Measurements from ENCODE around the gene TMEM132C. TPM values are rescaled to one million over a fixed set of nuclear protein-coding genes. Genes with fewer than 3 reads are reported as not detected.

TMEM132C gene
- total and polyA plus RNA-seq, 2 of the 13 experiments (the other 11 are each of a cell fraction or from before 2014, with no cell fraction given): not detected

GRCh38 chr12:128543971-128544370, 277.0 kb downstream of the TMEM132C start (continued):
- TF ChIP-seq, protein P1, sequence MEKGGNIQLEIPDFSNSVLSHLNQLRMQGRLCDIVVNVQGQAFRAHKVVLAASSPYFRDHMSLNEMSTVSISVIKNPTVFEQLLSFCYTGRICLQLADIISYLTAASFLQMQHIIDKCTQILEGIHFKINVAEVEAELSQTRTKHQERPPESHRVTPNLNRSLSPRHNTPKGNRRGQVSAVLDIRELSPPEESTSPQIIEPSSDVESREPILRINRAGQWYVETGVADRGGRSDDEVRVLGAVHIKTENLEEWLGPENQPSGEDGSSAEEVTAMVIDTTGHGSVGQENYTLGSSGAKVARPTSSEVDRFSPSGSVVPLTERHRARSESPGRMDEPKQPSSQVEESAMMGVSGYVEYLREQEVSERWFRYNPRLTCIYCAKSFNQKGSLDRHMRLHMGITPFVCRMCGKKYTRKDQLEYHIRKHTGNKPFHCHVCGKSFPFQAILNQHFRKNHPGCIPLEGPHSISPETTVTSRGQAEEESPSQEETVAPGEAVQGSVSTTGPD (CRISPR knock-in tag; IDR thresholded peaks at IDR 0.05): no peak

- intact Hi-C loops (cut with micrococcal nuclease; ENCODE audit: unreplicated experiment): no loop called here
- ChIA-PET POLR2A (no interaction called here), CTCF (ENCODE audit: low intra/inter-chr PET ratio, low total read pairs) (no interaction called here)
- no TSS peak for BruUV-seq (replicated peaks)
- no peaks in the 10 kb centered on the region for H3K79me2 ChIP-seq (ENCODE audit: insufficient read depth, low read length)
- no peak for FAIRE-seq
- H3K4me3 ChIP-seq (replicated peaks in 1 of 3; ENCODE audit: insufficient read depth in 1 of 3, low read depth in 2 of 3, low read length in 3 of 3): no peak overlapping the region
- no peaks in the 10 kb centered on the region for H3K4me1 ChIP-seq (ENCODE audit: insufficient read depth, low read length)
- WGBS (ENCODE audit: low lambda C conversion rate): 0% methylated on average over 2 of the region's 3 CpGs
- no peak for DNase-seq (ENCODE audit: low spot score)
- ATAC-seq: no peak
- no peaks in the 10 kb centered on the region for H4K20me1 ChIP-seq (ENCODE audit: insufficient read depth, low read length)
- in situ Hi-C loops (cut with HindIII; ENCODE audit: extremely low pct_ligation_motif_present, low pct_unique_long_range_greater_than_20kb): no loop called here
- no peak overlapping the region for H3K4me2 ChIP-seq (ENCODE audit: low read depth, low read length)
- no peaks in the 10 kb centered on the region for H3K36me3 ChIP-seq (replicated peaks in 1 of 2; ENCODE audit: control insufficient read depth in 1 of 2, insufficient read depth in 2 of 2, low read length in 2 of 2)
- no peak overlapping the region for H2AFZ ChIP-seq (ENCODE audit: low read length)
- no peaks in the 10 kb centered on the region for H3K9me3 ChIP-seq (ENCODE audit: low read length)
- H3K27ac ChIP-seq (ENCODE audit: extremely low read length, insufficient read depth, low read length): no peak overlapping the region
- peaks cover 1 to 25% of the 10 kb centered on the region in 2 experiments; a peak in 2 of 5 replicates for H3K27me3 ChIP-seq (ENCODE audit: control insufficient read depth in 1 of 2, insufficient read depth in 2 of 2, low read length in 2 of 2)
- no peak overlapping the region for H3K9ac ChIP-seq (ENCODE audit: insufficient read depth, low read depth, low read length)
- TF ChIP-seq ZNF839 (CRISPR knock-in tag; IDR thresholded peaks at IDR 0.05; ENCODE audit: borderline replicate concordance): no peak
- no peak for TF ChIP-seq ZNF788 (CRISPR knock-in tag; IDR thresholded peaks at IDR 0.05; ENCODE audit: borderline replicate concordance)
- TF ChIP-seq, protein P2, sequence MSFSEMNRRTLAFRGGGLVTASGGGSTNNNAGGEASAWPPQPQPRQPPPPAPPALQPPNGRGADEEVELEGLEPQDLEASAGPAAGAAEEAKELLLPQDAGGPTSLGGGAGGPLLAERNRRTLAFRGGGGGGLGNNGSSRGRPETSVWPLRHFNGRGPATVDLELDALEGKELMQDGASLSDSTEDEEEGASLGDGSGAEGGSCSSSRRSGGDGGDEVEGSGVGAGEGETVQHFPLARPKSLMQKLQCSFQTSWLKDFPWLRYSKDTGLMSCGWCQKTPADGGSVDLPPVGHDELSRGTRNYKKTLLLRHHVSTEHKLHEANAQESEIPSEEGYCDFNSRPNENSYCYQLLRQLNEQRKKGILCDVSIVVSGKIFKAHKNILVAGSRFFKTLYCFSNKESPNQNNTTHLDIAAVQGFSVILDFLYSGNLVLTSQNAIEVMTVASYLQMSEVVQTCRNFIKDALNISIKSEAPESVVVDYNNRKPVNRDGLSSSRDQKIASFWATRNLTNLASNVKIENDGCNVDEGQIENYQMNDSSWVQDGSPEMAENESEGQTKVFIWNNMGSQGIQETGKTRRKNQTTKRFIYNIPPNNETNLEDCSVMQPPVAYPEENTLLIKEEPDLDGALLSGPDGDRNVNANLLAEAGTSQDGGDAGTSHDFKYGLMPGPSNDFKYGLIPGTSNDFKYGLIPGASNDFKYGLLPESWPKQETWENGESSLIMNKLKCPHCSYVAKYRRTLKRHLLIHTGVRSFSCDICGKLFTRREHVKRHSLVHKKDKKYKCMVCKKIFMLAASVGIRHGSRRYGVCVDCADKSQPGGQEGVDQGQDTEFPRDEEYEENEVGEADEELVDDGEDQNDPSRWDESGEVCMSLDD (CRISPR knock-in tag; IDR thresholded peaks at IDR 0.05; ENCODE audit: borderline replicate concordance): no peak
- TF ChIP-seq ZNF331 (CRISPR knock-in tag; IDR thresholded peaks at IDR 0.05): no peak
- no peak for TF ChIP-seq DZIP1 (CRISPR knock-in tag; IDR thresholded peaks at IDR 0.05)
- TF ChIP-seq AFF4 (CRISPR knock-in tag; IDR thresholded peaks at IDR 0.05): no peak
- TF ChIP-seq, protein P3, sequence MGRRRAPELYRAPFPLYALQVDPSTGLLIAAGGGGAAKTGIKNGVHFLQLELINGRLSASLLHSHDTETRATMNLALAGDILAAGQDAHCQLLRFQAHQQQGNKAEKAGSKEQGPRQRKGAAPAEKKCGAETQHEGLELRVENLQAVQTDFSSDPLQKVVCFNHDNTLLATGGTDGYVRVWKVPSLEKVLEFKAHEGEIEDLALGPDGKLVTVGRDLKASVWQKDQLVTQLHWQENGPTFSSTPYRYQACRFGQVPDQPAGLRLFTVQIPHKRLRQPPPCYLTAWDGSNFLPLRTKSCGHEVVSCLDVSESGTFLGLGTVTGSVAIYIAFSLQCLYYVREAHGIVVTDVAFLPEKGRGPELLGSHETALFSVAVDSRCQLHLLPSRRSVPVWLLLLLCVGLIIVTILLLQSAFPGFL (CRISPR knock-in tag; IDR thresholded peaks at IDR 0.05): no peak
- TF ChIP-seq ZBTB14 (CRISPR knock-in tag; IDR thresholded peaks at IDR 0.05): no peak
Measured at GRCh38 chr12:128548949-128549348, 282.0 kb downstream of the TMEM132C start.
